GM19099 (cell line): ENCODE measurements around the gene SMG6.

Source experiments
- POLR2A ChIP-seq: IDR thresholded peaks from 3 replicates; pipeline ENCODE4 v1.6.1; 2011; ENCODE audit warnings: low read depth; ENCODE audit not compliant: insufficient read length; ENCODE audit errors: extremely low read depth

SMG6 gene

GRCh38 chr17:2084766-2085647 is 218.6 kb downstream of the SMG6 start:
- no peak for TF ChIP-seq POLR2A

- TF ChIP-seq POLR2A, result no peak
Observed at GRCh38 chr17:2084036-2084765, 219.4 kb downstream of the SMG6 start.

GRCh38 chr17:2083613-2084035 is 220.0 kb downstream of the SMG6 start:
- no peak for TF ChIP-seq POLR2A

GRCh38 chr17:2082003-2082781 is 221.4 kb downstream of the SMG6 start:
- TF ChIP-seq POLR2A, result no peak

GRCh38 chr17:2081564-2081963 is 222.0 kb downstream of the SMG6 start:
- TF ChIP-seq POLR2A, result no peak

GRCh38 chr17:2077040-2077439 is 226.5 kb downstream of the SMG6 start:
- TF ChIP-seq POLR2A, result no peak

- no peak for TF ChIP-seq POLR2A
Observed at GRCh38 chr17:2076087-2076984, 227.2 kb downstream of the SMG6 start.

- TF ChIP-seq POLR2A, result no peak
Observed at GRCh38 chr17:2075336-2076086, 228.1 kb downstream of the SMG6 start.

GRCh38 chr17:2074919-2075318 is 228.7 kb downstream of the SMG6 start:
- TF ChIP-seq POLR2A, result no peak

GRCh38 chr17:2071455-2072281 is 231.9 kb downstream of the SMG6 start:
- no peak for TF ChIP-seq POLR2A

- no peak for TF ChIP-seq POLR2A
Observed at GRCh38 chr17:2071024-2071385, 232.6 kb downstream of the SMG6 start.

- no peak for TF ChIP-seq POLR2A
Observed at GRCh38 chr17:2070241-2071023, 233.2 kb downstream of the SMG6 start.
